Medulla oblongata (tissue), 1 donor: Measurements from ENCODE around the gene RPL18A.
"Not testable (repeated sequence)": the region's sequence is repeated elsewhere in the genome, so short reads cannot be mapped to it uniquely, and the experiment has no call there.

Source experiments
- DNase-seq: peaks from one replicate; pipeline ENCODE4 v3.0.0-alpha.2; 2015; ENCODE audit errors: extremely low spot score

RPL18A gene

GRCh38 chr19:17866312-17866963 is 6.7 kb downstream of the RPL18A start:
- no peak for DNase-seq

GRCh38 chr19:17866964-17867486 is 7.3 kb downstream of the RPL18A start:
- DNase-seq = no peak

- no peak for DNase-seq
These were observed 9.0 kb downstream of the RPL18A start for GRCh38 chr19:17868669-17869068.

GRCh38 chr19:17869114-17869608 is 9.5 kb downstream of the RPL18A start:
- DNase-seq = no peak

- no peak for DNase-seq
These were observed 11.5 kb downstream of the RPL18A start for GRCh38 chr19:17871032-17871877.

GRCh38 chr19:17871878-17872250 is 12.2 kb downstream of the RPL18A start, which contains the start of gene SLC5A5:
Gene SLC5A5 (plus strand): TSS chr19:17871945. CDS start chr19:17872320, 375 bp downstream.
- DNase-seq = no peak

GRCh38 chr19:17872251-17873001 is 12.7 kb downstream of the RPL18A start:
- no peak for DNase-seq

GRCh38 chr19:17873786-17874757 is 14.4 kb downstream of the RPL18A start:
- no peak for DNase-seq

- DNase-seq = no peak
These were observed 15.0 kb downstream of the RPL18A start for GRCh38 chr19:17874758-17875135.

GRCh38 chr19:17877696-17878095 is 18.0 kb downstream of the RPL18A start:
- no peak for DNase-seq

- no peak for DNase-seq
These were observed 19.8 kb downstream of the RPL18A start for GRCh38 chr19:17879466-17879865.

GRCh38 chr19:17881701-17882100 is 22.0 kb downstream of the RPL18A start:
- no peak for DNase-seq

- no peak for DNase-seq
These were observed 24.1 kb downstream of the RPL18A start for GRCh38 chr19:17883627-17884410.

- DNase-seq = no peak
These were observed 26.8 kb downstream of the RPL18A start for GRCh38 chr19:17886515-17886914.

GRCh38 chr19:17887221-17887620 is 27.5 kb downstream of the RPL18A start:
- not testable (repeated sequence) for DNase-seq

- no peak for DNase-seq
These were observed 28.6 kb downstream of the RPL18A start for GRCh38 chr19:17888260-17888659.

- no peak for DNase-seq
These were observed 30.0 kb downstream of the RPL18A start for GRCh38 chr19:17889609-17890214.

GRCh38 chr19:17893766-17894165 is 34.1 kb downstream of the RPL18A start:
- DNase-seq = no peak

GRCh38 chr19:17902701-17903100 is 43.0 kb downstream of the RPL18A start:
- no peak for DNase-seq

GRCh38 chr19:17908244-17908643 is 48.5 kb downstream of the RPL18A start:
- no peak for DNase-seq
